Osteoblast (primary cell): ENCODE data around the gene RGN. TPM values are rescaled to one million over a fixed set of nuclear protein-coding genes. Genes with fewer than 3 reads are reported as not detected.

Experiments
- DNase-seq: peaks from one replicate; pipeline ENCODE4 v3.0.0; 2011; ENCODE audit warnings: low spot score, mixed read lengths; ENCODE audit not compliant: insufficient read length; ENCODE audit errors: missing footprints
- H2AFZ ChIP-seq: 2 replicates; pipeline ENCODE4 v1.6.0; 2011; ENCODE audit warnings: mild to moderate bottlenecking, low read length
- H3K27ac ChIP-seq: 2 replicates; pipeline ENCODE4 v1.5.1; 2011; ENCODE audit warnings: mild to moderate bottlenecking, low read depth, low read length, moderate library complexity
- H3K27me3 ChIP-seq: 2 replicates; pipeline ENCODE4 v1.6.0; 2012; ENCODE audit warnings: mild to moderate bottlenecking, control low read depth, inconsistent platforms, low read length, moderate library complexity; ENCODE audit not compliant: insufficient read depth
- H3K36me3 ChIP-seq: 2 replicates; pipeline ENCODE4 v1.5.1; 2011; ENCODE audit warnings: mild to moderate bottlenecking, low read length, control low read depth, moderate library complexity; ENCODE audit not compliant: insufficient read depth
- H3K4me1 ChIP-seq: 2 replicates; pipeline ENCODE4 v1.5.1; 2011; ENCODE audit warnings: mild to moderate bottlenecking, low read length, control low read depth, moderate library complexity; ENCODE audit not compliant: insufficient read depth
- H3K4me2 ChIP-seq: 2 replicates; pipeline ENCODE4 v1.6.0; 2011; ENCODE audit warnings: mild to moderate bottlenecking, low read length; ENCODE audit not compliant: insufficient read depth
- H3K4me3 ChIP-seq: fragments of 200-600 bp; sonication (generic); 3 replicates; pipeline ENCODE4 v1.5.1; 2012; ENCODE audit warnings: mild to moderate bottlenecking, low read length, inconsistent platforms; ENCODE audit not compliant: insufficient read depth
- H3K79me2 ChIP-seq: 2 replicates; pipeline ENCODE4 v1.6.0; 2012; ENCODE audit warnings: mild to moderate bottlenecking, low read length, control low read depth, inconsistent platforms; ENCODE audit not compliant: insufficient read depth
- H3K9me3 ChIP-seq: 2 replicates; pipeline ENCODE4 v1.5.1; 2011; ENCODE audit warnings: low read depth, low read length, control low read depth
- H4K20me1 ChIP-seq: 2 replicates; pipeline ENCODE4 v1.6.0; 2012; ENCODE audit warnings: mild to moderate bottlenecking, low read length, control low read depth; ENCODE audit not compliant: insufficient read depth
- CTCF ChIP-seq: IDR thresholded peaks from 2 replicates; pipeline ENCODE4 v1.5.1; 2011; ENCODE audit warnings: mild to moderate bottlenecking, low read depth, low read length, moderate library complexity; ENCODE audit errors: extremely low read depth
- total RNA-seq: library from RNA; depleted of rRNA; stranded (reverse); fragments of >200 nt; gene quantifications from 2 replicates; pipeline ENCODE4 v1.2.3, GENCODE V29; 2012

RGN gene
- total RNA-seq, 1 donor, result 2.5 TPM

DNA sequence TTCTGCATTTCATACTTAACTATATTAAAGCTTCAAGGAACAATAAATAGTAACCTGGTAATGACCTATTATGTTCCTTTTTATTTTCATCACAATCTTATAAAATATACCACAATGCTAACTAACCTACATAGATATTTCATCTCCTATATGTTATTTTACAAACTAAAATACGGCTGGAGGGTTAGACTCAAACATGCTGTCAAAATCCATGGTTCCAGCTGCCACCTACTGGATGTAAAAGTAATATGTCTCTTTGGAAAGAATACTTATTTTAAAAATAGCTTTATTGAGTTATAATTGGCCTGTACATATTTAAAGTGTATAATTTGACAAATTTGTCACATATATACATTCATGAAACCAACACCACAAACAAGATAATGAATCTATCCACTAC, 15.0 kb downstream of the RGN start:
- DNase-seq, result no peak

DNA sequence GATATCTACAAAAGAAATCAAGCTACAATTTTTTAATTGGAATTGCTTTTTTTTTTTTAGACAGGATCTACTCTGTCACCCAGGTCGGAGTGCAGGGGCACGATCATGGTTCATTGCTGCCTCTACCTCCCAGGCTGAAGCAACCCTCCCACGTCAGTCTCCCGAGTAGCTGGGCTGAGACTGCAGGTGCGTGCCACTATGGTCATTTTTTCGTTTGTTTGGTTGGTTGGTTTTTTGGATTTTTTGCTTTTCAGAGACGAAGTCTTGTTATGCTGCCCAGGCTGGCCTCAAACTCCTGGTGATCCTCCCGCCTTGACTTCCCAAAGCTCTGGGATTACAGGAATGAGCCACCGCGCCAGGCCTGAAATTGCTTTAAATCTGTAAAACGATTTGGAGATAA, 15.6 kb downstream of the RGN start:
- H3K27ac ChIP-seq, result no peak overlapping the region
- H3K79me2 ChIP-seq, result no peaks in the 10 kb centered on the region
- H3K4me3 ChIP-seq, result no peak overlapping the region
- H2AFZ ChIP-seq, result no peak overlapping the region
- peaks cover 8% of the 10 kb centered on the region for H3K27me3 ChIP-seq
- no peak for DNase-seq
- no peaks in the 10 kb centered on the region for H4K20me1 ChIP-seq
- H3K4me2 ChIP-seq, result no peak overlapping the region
- no peaks in the 10 kb centered on the region for H3K9me3 ChIP-seq
- no peaks in the 10 kb centered on the region for H3K36me3 ChIP-seq
- H3K4me1 ChIP-seq, result no peaks in the 10 kb centered on the region
- no peak for TF ChIP-seq CTCF

More for the DNA sequence above, 15.0 kb downstream of the RGN start:
- peaks cover 8% of the 10 kb centered on the region for H3K27me3 ChIP-seq
- H3K36me3 ChIP-seq, result no peaks in the 10 kb centered on the region
- no peaks in the 10 kb centered on the region for H4K20me1 ChIP-seq
- H3K27ac ChIP-seq, result no peak overlapping the region
- H2AFZ ChIP-seq, result no peak overlapping the region
- no peaks in the 10 kb centered on the region for H3K4me1 ChIP-seq
- H3K79me2 ChIP-seq, result no peaks in the 10 kb centered on the region
- TF ChIP-seq CTCF, result peak; percentile 62
- H3K4me3 ChIP-seq, result no peak overlapping the region
- no peak overlapping the region for H3K4me2 ChIP-seq
- no peaks in the 10 kb centered on the region for H3K9me3 ChIP-seq

- Histone ChIP-seq H3K79me2 (no peaks in the 10 kb centered on the region), H3K36me3 (no peaks in the 10 kb centered on the region), H3K9me3 (no peaks in the 10 kb centered on the region), H3K4me1 (no peaks in the 10 kb centered on the region), H3K4me3 (no peak overlapping the region), H4K20me1 (no peaks in the 10 kb centered on the region), H3K27ac (no peak overlapping the region), H3K4me2 (no peak overlapping the region), H3K27me3 (peaks cover 14% of the 10 kb centered on the region), H2AFZ (no peak overlapping the region)
- TF ChIP-seq CTCF, result no peak
- no peak for DNase-seq
These were observed 18.8 kb downstream of the RGN start for GRCh38 chrX:47097018-47097417.

GRCh38 chrX:47098338-47099094, 20.3 kb downstream of the RGN start:
- H3K27me3 ChIP-seq, result peaks cover 12% of the 10 kb centered on the region
- no peak for TF ChIP-seq CTCF
- H3K4me1 ChIP-seq, result no peaks in the 10 kb centered on the region

More at GRCh38 chrX:47098338-47099094, 20.3 kb downstream of the RGN start:
- Histone ChIP-seq H4K20me1 (no peaks in the 10 kb centered on the region), H2AFZ (no peak overlapping the region), H3K9me3 (no peaks in the 10 kb centered on the region), H3K4me3 (no peak overlapping the region), H3K36me3 (no peaks in the 10 kb centered on the region), H3K27ac (no peak overlapping the region), H3K79me2 (no peaks in the 10 kb centered on the region), H3K4me2 (no peak overlapping the region)
- DNase-seq, result no peak
